HG02759 (cell line): Measurements from ENCODE around the gene HNRNPM.
A peak's percentile ranks its signal among the peaks of the same experiment; 100 is the strongest.

Source experiments
- ATAC-seq: cut with Tn5 transposase; IDR thresholded peaks from one replicate; pipeline ENCODE4 v1.9.1; 2021; ENCODE audit warnings: mild to moderate bottlenecking, moderate library complexity; ENCODE audit not compliant: unreplicated experiment

The HNRNPM gene

GRCh38 chr19:8485561-8486371 is 41.0 kb downstream of the HNRNPM start:
- ATAC-seq, result no peak

GRCh38 chr19:8486661-8487136 is 41.9 kb downstream of the HNRNPM start:
- ATAC-seq, result no peak

- ATAC-seq, result peak; percentile 75
Measured at GRCh38 chr19:8487137-8487851, 42.5 kb downstream of the HNRNPM start.

DNA sequence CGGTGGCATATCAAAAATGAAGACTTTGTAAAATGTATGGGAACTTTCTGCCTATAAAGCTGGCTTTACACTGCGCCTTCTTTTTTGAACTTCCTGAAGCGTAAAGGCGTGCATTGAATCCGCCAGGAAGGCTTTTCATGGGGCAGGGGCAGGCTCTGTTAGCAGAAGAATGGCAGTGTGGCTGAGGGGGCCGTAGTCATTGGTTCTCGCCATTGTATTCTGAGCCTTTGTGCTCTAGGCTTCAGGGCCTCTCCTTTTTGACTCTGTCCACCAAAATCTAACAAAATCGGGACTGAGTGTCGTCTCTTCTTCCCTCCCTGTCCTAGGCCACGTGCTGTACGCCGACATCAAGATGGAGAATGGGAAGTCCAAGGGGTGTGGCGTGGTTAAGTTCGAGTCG is 43.6 kb downstream of the HNRNPM start:
- ATAC-seq, result no peak

DNA sequence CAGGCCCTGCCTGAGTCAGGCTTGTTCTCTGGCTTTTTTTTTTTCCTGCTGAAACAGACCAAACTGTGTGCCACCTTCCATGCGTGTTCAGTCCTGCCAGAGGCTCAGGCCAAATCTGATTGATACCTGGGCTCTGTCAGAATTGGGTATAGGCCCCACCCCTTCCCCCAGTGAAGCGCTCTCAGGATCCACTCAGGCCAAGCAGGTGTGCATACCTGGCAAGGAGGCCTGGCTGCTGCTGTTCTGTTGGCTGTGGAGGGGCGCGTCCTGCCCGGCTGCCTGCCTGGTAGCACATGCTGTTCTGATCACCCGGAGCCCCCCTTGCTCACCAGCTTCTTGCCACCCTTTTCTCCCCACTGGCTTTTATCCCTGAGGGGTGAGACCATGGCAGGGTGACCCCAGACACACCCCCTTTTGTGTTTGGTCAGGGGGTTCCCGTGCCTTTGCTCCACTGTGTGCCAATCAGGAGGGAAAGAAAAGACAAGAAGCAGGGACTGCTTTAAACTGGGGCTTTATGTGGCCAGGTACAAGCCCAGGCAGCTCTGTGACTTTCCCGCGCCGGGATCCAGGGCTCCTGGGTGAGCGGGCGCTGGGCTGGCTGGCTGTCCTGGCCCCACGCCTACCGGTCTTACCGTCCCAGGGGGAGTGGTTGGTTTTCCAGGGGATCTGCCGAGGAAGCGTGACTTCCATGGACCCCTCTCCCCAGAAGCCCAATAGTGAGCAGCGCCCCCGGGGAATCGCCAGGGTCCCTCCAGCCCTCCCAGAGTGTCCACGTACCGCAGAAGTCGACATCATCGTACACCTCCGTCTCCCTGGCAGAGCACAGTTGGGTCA is 45.0 kb downstream of the HNRNPM start:
- no peak for ATAC-seq

- ATAC-seq, result no peak
Measured at GRCh38 chr19:8490395-8490760, 45.6 kb downstream of the HNRNPM start.

DNA sequence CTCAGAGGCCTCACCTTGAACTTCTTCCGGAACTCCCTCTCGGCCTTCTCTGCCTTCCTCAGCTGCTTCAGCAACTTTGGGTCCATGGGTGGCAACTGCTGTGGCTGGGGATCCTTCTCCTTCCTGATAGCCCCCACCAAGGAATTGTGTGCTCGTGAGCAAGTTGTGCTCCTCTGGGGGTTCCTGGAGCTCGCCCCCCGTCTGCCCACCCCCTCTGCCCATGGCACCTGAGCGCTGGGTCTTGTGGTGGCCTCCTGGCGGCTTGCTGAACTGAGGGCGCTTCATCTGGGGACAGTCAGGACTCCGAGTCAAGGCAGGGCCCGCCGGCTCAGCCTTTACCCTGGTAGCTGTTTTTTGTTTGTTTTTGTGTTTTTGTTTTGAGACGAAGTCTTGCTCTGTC is 46.1 kb downstream of the HNRNPM start:
- no peak for ATAC-seq

- no peak for ATAC-seq
Measured at GRCh38 chr19:8491574-8491973, 46.8 kb downstream of the HNRNPM start.

- ATAC-seq, result no peak
Measured at GRCh38 chr19:8494158-8494557, 49.4 kb downstream of the HNRNPM start.

- ATAC-seq, result no peak
Measured at GRCh38 chr19:8498295-8498694, 53.5 kb downstream of the HNRNPM start.

GRCh38 chr19:8499048-8499833 is 54.5 kb downstream of the HNRNPM start:
- ATAC-seq, result no peak

DNA sequence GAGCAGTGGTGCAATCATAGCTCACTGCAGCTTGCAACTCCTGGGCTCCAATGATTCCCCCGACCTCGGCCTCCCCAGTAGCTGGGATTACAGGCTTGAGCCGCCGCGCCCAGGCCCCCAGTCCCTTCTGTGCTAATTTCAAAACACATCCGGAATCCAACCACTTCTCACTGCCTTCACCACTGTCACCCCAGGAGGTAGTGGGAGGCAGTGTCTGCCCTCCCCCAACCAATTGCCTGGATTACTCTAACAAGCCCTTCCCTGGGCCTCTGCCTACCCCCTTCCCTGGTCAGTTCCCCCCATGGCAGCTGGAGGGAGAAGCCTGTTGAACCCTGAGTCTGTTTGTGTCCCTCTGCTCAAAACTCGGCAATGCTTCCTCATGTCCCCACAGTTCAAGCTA is 55.4 kb downstream of the HNRNPM start:
- no peak for ATAC-seq

- no peak for ATAC-seq
Measured at GRCh38 chr19:8501516-8501915, 56.7 kb downstream of the HNRNPM start.

DNA sequence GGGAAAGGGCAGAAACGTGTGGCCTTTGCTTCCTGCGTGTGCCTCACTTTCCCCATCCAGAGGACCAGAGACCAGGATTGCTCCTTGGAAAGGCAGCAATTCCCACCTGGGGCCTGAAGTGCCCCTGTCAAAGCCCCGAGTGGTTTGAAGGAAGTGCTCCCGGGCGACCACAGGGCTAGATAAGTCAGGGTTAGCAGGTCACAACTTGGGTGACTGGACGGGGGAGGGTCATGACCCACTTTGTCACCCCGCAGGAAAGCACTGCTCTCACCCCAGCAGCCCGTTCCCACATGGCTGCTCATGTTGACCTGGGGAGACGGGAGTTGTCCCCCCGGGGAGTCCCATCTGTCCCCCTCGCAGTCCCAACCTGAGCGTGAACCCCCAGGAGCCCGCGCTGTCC is 57.2 kb downstream of the HNRNPM start:
- ATAC-seq, result no peak

DNA sequence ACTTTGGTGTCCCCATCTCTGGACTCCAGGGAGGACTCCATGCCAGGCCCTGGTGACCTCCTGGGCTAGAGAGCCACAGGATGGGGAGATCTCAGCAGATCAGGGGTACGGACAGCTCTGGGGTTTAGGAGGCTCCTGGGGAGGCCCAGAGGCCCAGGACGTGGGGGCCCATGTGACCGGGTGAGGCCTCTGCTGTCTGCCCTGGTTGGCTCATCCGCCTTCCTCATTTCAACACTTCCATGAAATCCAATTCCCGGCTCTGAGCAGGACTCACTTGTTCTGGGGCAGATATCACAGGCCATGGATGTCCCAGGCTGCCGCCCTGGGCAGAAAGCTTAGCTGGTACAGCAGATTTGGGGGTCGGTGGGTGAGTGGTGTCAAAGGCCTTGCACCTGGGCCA is 58.7 kb downstream of the HNRNPM start:
- ATAC-seq, result no peak

GRCh38 chr19:8504171-8504570 is 59.4 kb downstream of the HNRNPM start:
- no peak for ATAC-seq

- no peak for ATAC-seq
Measured at GRCh38 chr19:8504919-8505318, 60.1 kb downstream of the HNRNPM start.

DNA sequence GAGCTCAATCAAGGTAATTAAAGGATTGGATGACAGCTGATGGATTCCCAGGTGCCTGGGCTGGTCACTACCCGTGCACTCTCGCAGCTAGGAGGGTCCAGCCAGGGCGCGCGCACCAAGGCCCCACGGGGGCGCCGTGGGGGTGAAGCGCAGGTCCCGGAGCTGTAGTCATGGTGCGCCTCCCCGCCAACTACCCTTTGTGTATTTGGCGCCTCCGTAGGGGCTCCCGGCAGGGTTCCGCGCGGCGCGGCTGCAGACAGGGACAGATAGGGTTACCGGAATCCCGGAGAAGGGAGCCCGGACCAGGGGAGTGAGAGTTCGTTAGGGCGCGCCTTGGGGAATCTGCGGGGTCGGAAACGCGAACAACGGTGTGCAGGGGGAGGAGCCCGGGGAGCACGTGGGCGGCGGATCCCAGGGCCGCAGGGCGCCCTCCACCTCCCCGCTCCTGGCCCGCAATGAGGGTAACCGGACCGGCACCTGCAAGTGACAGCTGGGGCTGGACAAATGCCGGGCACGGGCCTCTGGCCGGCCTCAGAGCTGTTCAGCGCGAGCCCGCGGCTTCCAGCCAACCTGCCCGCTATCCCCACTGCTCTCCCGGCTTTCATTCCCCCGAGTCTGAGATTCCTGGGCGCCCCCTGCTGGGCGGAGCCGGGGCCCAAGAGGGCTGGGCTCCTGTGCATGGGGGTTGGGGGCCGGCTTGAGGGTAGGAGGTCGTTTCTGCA is 61.1 kb downstream of the HNRNPM start:
- peak; percentile 71 for ATAC-seq

GRCh38 chr19:8506402-8506957 is 61.7 kb downstream of the HNRNPM start:
- ATAC-seq, result peak; percentile 10
